IMR-90 (cell line): Measurements from ENCODE around the gene KIF6. TPM values are rescaled to one million over a fixed set of nuclear protein-coding genes. Genes with fewer than 3 reads are reported as not detected.

Experiments used
- ATAC-seq: fragments of 200-7000 bp; cut with Tn5 transposase; 2 replicates; pipeline ENCODE4 v1.9.1; 2020; ENCODE audit warnings: low read depth, mild to moderate bottlenecking, moderate library complexity
- BruUV-seq: library from RNA; stranded (reverse); fragments of 400-500 nt; replicated peaks from 2 replicates; lab custom pipeline; 2021; lab: Mats Ljungman, UMichigan
- CTCF ChIA-PET: fragments of 300-600 bp; formaldehyde crosslinking; extraction: SDS; loops from one replicate; lab custom pipeline; 2021; ENCODE audit warnings: antibody characterized with exemption; lab: Yijun Ruan, JAX
- POLR2A ChIA-PET: fragments of 300-600 bp; sonication (Branson Sonifier 250); formaldehyde crosslinking; loops from one replicate; lab custom pipeline; 2022; ENCODE audit warnings: antibody characterized with exemption; ENCODE audit not compliant: unreplicated experiment; lab: Charles Lee
- DNase-seq: peaks from one replicate; pipeline ENCODE4 v3.0.0; 2013
- H2AFZ ChIP-seq: replicated peaks from 2 replicates; pipeline ENCODE3; 2013; ENCODE audit warnings: low read length, mild to moderate bottlenecking; ENCODE audit not compliant: poor library complexity
- H2AK5ac ChIP-seq: 2 replicates; pipeline ENCODE4 v1.6.1; 2013; ENCODE audit warnings: low read depth, low read length, inconsistent platforms
- H2AK9ac ChIP-seq: replicated peaks from 2 replicates; pipeline ENCODE3; 2013; ENCODE audit warnings: mild to moderate bottlenecking, low read depth, low read length, moderate library complexity; ENCODE audit not compliant: poor library complexity
- H2BK120ac ChIP-seq: 2 replicates; pipeline ENCODE4 v1.6.1; 2013; ENCODE audit warnings: low read depth, low read length, inconsistent platforms
- H2BK15ac ChIP-seq: 3 replicates; pipeline ENCODE4 v1.6.1; 2013; ENCODE audit warnings: low read depth, low read length, inconsistent platforms
- H2BK20ac ChIP-seq: 2 replicates; pipeline ENCODE4 v1.6.1; 2013; ENCODE audit warnings: low read depth, mild to moderate bottlenecking, inconsistent platforms, low read length, moderate library complexity
- H2BK5ac ChIP-seq: 2 replicates; pipeline ENCODE4 v1.6.1; 2013; ENCODE audit warnings: mild to moderate bottlenecking, low read depth, low read length, inconsistent platforms; ENCODE audit not compliant: poor library complexity, severe bottlenecking
- H3K14ac ChIP-seq: replicated peaks from 2 replicates; pipeline ENCODE4 v1.6.1; 2013; ENCODE audit warnings: low read depth, low read length, inconsistent platforms
- H3K18ac ChIP-seq: 2 replicates; pipeline ENCODE4 v1.6.1; 2013; ENCODE audit warnings: low read depth, low read length, control low read depth
- H3K23ac ChIP-seq: 2 replicates; pipeline ENCODE4 v1.6.1; 2013; ENCODE audit warnings: low read depth, low read length, inconsistent platforms
- H3K27ac ChIP-seq: 2 replicates; pipeline ENCODE4 v1.5.1; 2013; ENCODE audit warnings: mild to moderate bottlenecking, control low read depth, low read length; ENCODE audit not compliant: insufficient read depth
- H3K27me3 ChIP-seq: 2 replicates; pipeline ENCODE4 v1.6.1; 2013; ENCODE audit warnings: low read length; ENCODE audit not compliant: control insufficient read depth, insufficient read depth
- H3K36me3 ChIP-seq: 2 replicates; pipeline ENCODE4 v1.6.1; 2013; ENCODE audit warnings: low read length, mixed read lengths; ENCODE audit not compliant: control insufficient read depth, insufficient read depth
- H3K4ac ChIP-seq: 2 replicates; pipeline ENCODE4 v1.6.1; 2013; ENCODE audit warnings: low read depth, low read length, inconsistent platforms
- H3K4me1 ChIP-seq: 2 replicates; pipeline ENCODE4 v1.6.1; 2013; ENCODE audit warnings: low read length, mixed read lengths; ENCODE audit not compliant: control insufficient read depth, insufficient read depth
- H3K4me2 ChIP-seq: 2 replicates; pipeline ENCODE4 v1.6.1; 2013; ENCODE audit warnings: low read depth, mild to moderate bottlenecking, control low read depth, low read length, moderate library complexity
- H3K4me3 ChIP-seq: 2 replicates; pipeline ENCODE4 v1.5.1; 2013; ENCODE audit warnings: low read depth, mild to moderate bottlenecking, control low read depth, low read length, moderate library complexity; ENCODE audit not compliant: insufficient read depth
- H3K56ac ChIP-seq: 2 replicates; pipeline ENCODE4 v1.6.1; 2013; ENCODE audit warnings: low read length, inconsistent platforms; ENCODE audit not compliant: insufficient read depth; ENCODE audit errors: extremely low read depth
- H3K79me1 ChIP-seq, 2 experiments: 2 replicates each; pipeline ENCODE4 v1.6.1; 2013; ENCODE audit warnings: low read length in 2 of 2, inconsistent platforms in 1 of 2, low read depth in 1 of 2
- H3K9ac ChIP-seq: 2 replicates; pipeline ENCODE4 v1.6.1; 2013; ENCODE audit warnings: low read depth, low read length, control low read depth
- H3K9me1 ChIP-seq: 2 replicates; pipeline ENCODE4 v1.6.1; 2013; ENCODE audit warnings: low read length, inconsistent platforms; ENCODE audit not compliant: insufficient read depth
- H3K9me3 ChIP-seq: 2 replicates; pipeline ENCODE4 v1.6.1; 2013; ENCODE audit warnings: low read length; ENCODE audit not compliant: control insufficient read depth, insufficient read depth
- H4K20me1 ChIP-seq: 2 replicates; pipeline ENCODE4 v1.6.1; 2013; ENCODE audit warnings: low read length, inconsistent platforms; ENCODE audit not compliant: insufficient read depth
- H4K5ac ChIP-seq: 2 replicates; pipeline ENCODE4 v1.6.1; 2013; ENCODE audit warnings: mild to moderate bottlenecking, low read depth, low read length, control low read depth
- H4K8ac ChIP-seq, 2 experiments: 2 replicates each; pipeline ENCODE4 v1.6.1; 2013; ENCODE audit warnings: low read depth in 2 of 2, low read length in 2 of 2, control low read depth in 1 of 2, inconsistent platforms in 1 of 2
- H4K91ac ChIP-seq: 2 replicates; pipeline ENCODE4 v1.6.1; 2013; ENCODE audit warnings: low read depth, low read length, inconsistent platforms; ENCODE audit not compliant: insufficient read depth
- BHLHE40 ChIP-seq: fragments of 150-350 bp; IDR thresholded peaks from 2 replicates; pipeline ENCODE4 v1.6.1; 2016; ENCODE audit warnings: mild to moderate bottlenecking, low read depth, low read length
- CEBPB ChIP-seq: IDR thresholded peaks from 2 replicates; pipeline ENCODE4 v1.6.1; 2012; ENCODE audit warnings: low read depth, low read length, improper control_type of control experiment
- CHD1 ChIP-seq: IDR thresholded peaks from 2 replicates; pipeline ENCODE4 v1.6.1; 2012; ENCODE audit warnings: low read depth, low read length, improper control_type of control experiment
- FOS ChIP-seq: fragments of 150-350 bp; IDR thresholded peaks from 2 replicates; pipeline ENCODE4 v1.6.1; 2016; ENCODE audit warnings: low read depth, low read length
- MAFK ChIP-seq: IDR thresholded peaks from 2 replicates; pipeline ENCODE4 v1.6.1; 2012; ENCODE audit warnings: low read depth, low read length, improper control_type of control experiment
- MAZ ChIP-seq: IDR thresholded peaks from 2 replicates; pipeline ENCODE4 v1.6.1; 2012; ENCODE audit warnings: low read depth, mild to moderate bottlenecking, low read length, improper control_type of control experiment, moderate library complexity, borderline replicate concordance
- MXI1 ChIP-seq: IDR thresholded peaks from 2 replicates; pipeline ENCODE4 v1.6.1; 2012; ENCODE audit warnings: low read depth, mild to moderate bottlenecking, low read length, moderate library complexity, borderline replicate concordance
- NFE2L2 ChIP-seq: fragments of 150-350 bp; IDR thresholded peaks from 2 replicates; pipeline ENCODE4 v1.6.1; 2016; ENCODE audit warnings: low read depth, mild to moderate bottlenecking, low read length
- POLR2A ChIP-seq: IDR thresholded peaks from 2 replicates; pipeline ENCODE4 v1.6.1; 2012; ENCODE audit warnings: mild to moderate bottlenecking, low read depth, low read length
- RAD21 ChIP-seq: IDR thresholded peaks from 2 replicates; pipeline ENCODE4 v1.6.1; 2012; ENCODE audit warnings: low read length, improper control_type of control experiment
- RCOR1 ChIP-seq: IDR thresholded peaks from 2 replicates; pipeline ENCODE4 v1.6.1; 2012; ENCODE audit warnings: mild to moderate bottlenecking, low read length, improper control_type of control experiment; ENCODE audit not compliant: insufficient replicate concordance
- RFX5 ChIP-seq: IDR thresholded peaks from 2 replicates; pipeline ENCODE4 v1.8.0; 2012; ENCODE audit warnings: low read depth, mild to moderate bottlenecking, low read length, moderate library complexity
- SMC3 ChIP-seq: fragments of 150-350 bp; IDR thresholded peaks from 2 replicates; pipeline ENCODE4 v1.6.1; 2016; ENCODE audit warnings: low read depth, mild to moderate bottlenecking, antibody characterized with exemption, low read length, moderate library complexity
- WGBS, 2 experiments: methylation state at CpG; one replicate each; pipeline versions ENCODE4 v1.1.5 to v1.1.7; 2013; ENCODE audit warnings: missing lambda C conversion rate in 2 of 2; ENCODE audit not compliant: insufficient read length in 1 of 2; ENCODE audit errors: extremely low coverage in 2 of 2; 5-methylcytosine and 5-hydroxymethylcytosine counted together
- dilution Hi-C: fragments of 300-500 bp; cut with HindIII; formaldehyde crosslinking; loops from one replicate; pipeline ENCODE4 v1.14.3; 2018; ENCODE audit warnings: low sequenced_read_pairs; ENCODE audit not compliant: unreplicated experiment
- in situ Hi-C: fragments of 300-500 bp; cut with MboI; formaldehyde crosslinking; loops from 3 replicates; pipeline ENCODE4 v1.14.3; 2019; ENCODE audit warnings: low sequenced_read_pairs, inconsistent platforms, mixed read lengths
- intact Hi-C: fragments of 100-400 bp; cut with micrococcal nuclease; formaldehyde crosslinking; loops from 2 replicates; pipeline ENCODE4 v1.10.0; 2022
- polyA plus RNA-seq, 3 experiments: library from polyadenylated mRNA; depleted of rRNA; stranded (reverse); fragments of >200 nt; gene quantifications; 2 replicates each; pipeline ENCODE4 v1.2.3, GENCODE V29; 2012; ENCODE audit warnings: low replicate concordance in 1 of 3
- total RNA-seq: library from RNA; depleted of rRNA; stranded (reverse); fragments of >200 nt; gene quantifications from 2 replicates; pipeline ENCODE4 v1.2.3, GENCODE V29; 2012
- TF ChIP-seq, protein P1 (sequence below): fragments of 150-350 bp; IDR thresholded peaks from 2 replicates; pipeline ENCODE4 v1.6.1; 2017; ENCODE audit warnings: mild to moderate bottlenecking, antibody characterized with exemption, low read length, low read depth
- TF ChIP-seq, protein P2 (sequence below): fragments of 150-350 bp; IDR thresholded peaks from 2 replicates; pipeline ENCODE4 v1.6.1; 2016; ENCODE audit warnings: low read depth, mild to moderate bottlenecking, low read length, moderate library complexity, borderline replicate concordance
- TF ChIP-seq, protein P3 (sequence below): conservative IDR thresholded peaks from 2 replicates; pipeline ENCODE4 v1.5.1; 2012; ENCODE audit warnings: mild to moderate bottlenecking, low read depth, low read length, improper control_type of control experiment

Gene KIF6
- total and polyA plus RNA-seq, 2 of the 4 experiments (the other 2 are of a cell fraction): under 0.01 to 0.10 TPM

DNA sequence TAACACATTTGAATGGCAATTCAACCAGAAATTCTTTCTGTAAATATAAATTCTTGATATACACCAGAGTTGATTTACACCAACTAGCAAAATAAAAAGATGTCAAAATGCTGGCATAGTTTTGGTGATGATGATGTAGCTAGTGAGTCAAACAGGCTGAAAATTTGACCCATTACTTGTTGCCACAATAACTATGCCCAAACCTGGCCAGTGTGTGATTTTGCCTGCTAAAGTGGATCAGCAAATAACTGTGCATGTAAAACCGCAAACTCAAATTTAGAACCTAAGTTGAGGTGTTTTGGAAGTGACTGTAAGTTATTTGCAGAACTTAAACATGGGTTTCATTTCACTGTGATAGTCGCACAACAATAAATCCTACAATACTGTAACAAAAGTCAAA is 125.9 kb downstream of the KIF6 start:
- Histone ChIP-seq H3K9ac (no peak overlapping the region), H2BK15ac (no peak overlapping the region), H4K8ac (no peak overlapping the region), H3K4me1 (no peaks in the 10 kb centered on the region), H4K91ac (no peak overlapping the region), H3K27ac (no peak overlapping the region), H4K5ac (no peak overlapping the region), H3K56ac (no peak overlapping the region), H3K79me1 (no peaks in the 10 kb centered on the region), H3K36me3 (no peaks in the 10 kb centered on the region), H2AK9ac (no peak overlapping the region), H3K4ac (no peak overlapping the region), H3K9me3 (no peaks in the 10 kb centered on the region), H2BK20ac (no peak overlapping the region), H2BK120ac (no peak overlapping the region), H3K4me2 (no peak overlapping the region), H4K20me1 (no peaks in the 10 kb centered on the region), H3K14ac (no peak overlapping the region), H3K23ac (no peak overlapping the region), H2BK5ac (no peak overlapping the region), H2AK5ac (no peak overlapping the region), H3K9me1 (no peaks in the 10 kb centered on the region), H3K27me3 (no peaks in the 10 kb centered on the region), H2AFZ (no peak overlapping the region), H3K4me3 (no peak overlapping the region), H3K18ac (no peak overlapping the region)
- dilution Hi-C loops (no loop called here), in situ Hi-C loops (no loop called here), intact Hi-C loops (no loop called here)
- TF ChIP-seq, protein P1, sequence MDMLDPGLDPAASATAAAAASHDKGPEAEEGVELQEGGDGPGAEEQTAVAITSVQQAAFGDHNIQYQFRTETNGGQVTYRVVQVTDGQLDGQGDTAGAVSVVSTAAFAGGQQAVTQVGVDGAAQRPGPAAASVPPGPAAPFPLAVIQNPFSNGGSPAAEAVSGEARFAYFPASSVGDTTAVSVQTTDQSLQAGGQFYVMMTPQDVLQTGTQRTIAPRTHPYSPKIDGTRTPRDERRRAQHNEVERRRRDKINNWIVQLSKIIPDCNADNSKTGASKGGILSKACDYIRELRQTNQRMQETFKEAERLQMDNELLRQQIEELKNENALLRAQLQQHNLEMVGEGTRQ: no peak
- TF ChIP-seq FOS (no peak), POLR2A (no peak), BHLHE40 (no peak), MAFK (no peak), CEBPB (no peak), RCOR1 (no peak), MXI1 (no peak), SMC3 (no peak), MAZ (no peak), NFE2L2 (no peak), RAD21 (no peak), CHD1 (no peak), RFX5 (no peak)
- TF ChIP-seq, protein P2, sequence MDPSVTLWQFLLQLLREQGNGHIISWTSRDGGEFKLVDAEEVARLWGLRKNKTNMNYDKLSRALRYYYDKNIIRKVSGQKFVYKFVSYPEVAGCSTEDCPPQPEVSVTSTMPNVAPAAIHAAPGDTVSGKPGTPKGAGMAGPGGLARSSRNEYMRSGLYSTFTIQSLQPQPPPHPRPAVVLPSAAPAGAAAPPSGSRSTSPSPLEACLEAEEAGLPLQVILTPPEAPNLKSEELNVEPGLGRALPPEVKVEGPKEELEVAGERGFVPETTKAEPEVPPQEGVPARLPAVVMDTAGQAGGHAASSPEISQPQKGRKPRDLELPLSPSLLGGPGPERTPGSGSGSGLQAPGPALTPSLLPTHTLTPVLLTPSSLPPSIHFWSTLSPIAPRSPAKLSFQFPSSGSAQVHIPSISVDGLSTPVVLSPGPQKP: no peak
- TF ChIP-seq, protein P3, sequence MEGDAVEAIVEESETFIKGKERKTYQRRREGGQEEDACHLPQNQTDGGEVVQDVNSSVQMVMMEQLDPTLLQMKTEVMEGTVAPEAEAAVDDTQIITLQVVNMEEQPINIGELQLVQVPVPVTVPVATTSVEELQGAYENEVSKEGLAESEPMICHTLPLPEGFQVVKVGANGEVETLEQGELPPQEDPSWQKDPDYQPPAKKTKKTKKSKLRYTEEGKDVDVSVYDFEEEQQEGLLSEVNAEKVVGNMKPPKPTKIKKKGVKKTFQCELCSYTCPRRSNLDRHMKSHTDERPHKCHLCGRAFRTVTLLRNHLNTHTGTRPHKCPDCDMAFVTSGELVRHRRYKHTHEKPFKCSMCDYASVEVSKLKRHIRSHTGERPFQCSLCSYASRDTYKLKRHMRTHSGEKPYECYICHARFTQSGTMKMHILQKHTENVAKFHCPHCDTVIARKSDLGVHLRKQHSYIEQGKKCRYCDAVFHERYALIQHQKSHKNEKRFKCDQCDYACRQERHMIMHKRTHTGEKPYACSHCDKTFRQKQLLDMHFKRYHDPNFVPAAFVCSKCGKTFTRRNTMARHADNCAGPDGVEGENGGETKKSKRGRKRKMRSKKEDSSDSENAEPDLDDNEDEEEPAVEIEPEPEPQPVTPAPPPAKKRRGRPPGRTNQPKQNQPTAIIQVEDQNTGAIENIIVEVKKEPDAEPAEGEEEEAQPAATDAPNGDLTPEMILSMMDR: no peak
- no CpG with 5 or more reads among the region's 2 CpGs for WGBS, 2 experiments
- CTCF ChIA-PET: no interaction called here
- no peak for DNase-seq
- POLR2A ChIA-PET: no interaction called here
- no peak for ATAC-seq
- no TSS peak for BruUV-seq
